GM12874 (cell line): ENCODE results near the gene PGGT1B.

ENCODE experiments used
- CTCF ChIP-seq: IDR thresholded peaks from 2 replicates; pipeline ENCODE4 v1.5.1; 2011; ENCODE audit warnings: low read depth, mild to moderate bottlenecking, control low read depth, low read length, moderate library complexity; ENCODE audit not compliant: insufficient read depth

Gene PGGT1B

DNA sequence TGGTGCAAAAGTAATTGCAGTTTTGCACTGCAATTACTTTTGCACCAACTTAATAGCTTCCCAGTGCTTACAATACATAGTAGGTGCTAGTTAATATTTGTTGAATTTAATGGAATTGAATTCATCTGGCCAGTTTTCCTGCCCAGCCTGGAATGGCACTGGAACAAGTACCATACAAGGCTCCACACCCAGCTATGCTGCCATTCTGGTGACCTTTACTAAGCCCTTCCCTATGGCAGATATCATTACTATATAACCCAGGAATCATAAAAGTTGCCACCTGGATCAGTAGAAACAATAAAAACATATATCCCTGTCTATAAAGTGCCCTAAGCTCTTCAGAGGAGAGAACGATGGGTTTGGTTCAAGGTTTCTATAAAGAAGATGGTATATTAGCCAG, 70.6 kb downstream of the PGGT1B start:
- no peak for TF ChIP-seq CTCF

- TF ChIP-seq CTCF, result no peak
Measured at GRCh38 chr5:115191474-115192031, 71.1 kb downstream of the PGGT1B start.

DNA sequence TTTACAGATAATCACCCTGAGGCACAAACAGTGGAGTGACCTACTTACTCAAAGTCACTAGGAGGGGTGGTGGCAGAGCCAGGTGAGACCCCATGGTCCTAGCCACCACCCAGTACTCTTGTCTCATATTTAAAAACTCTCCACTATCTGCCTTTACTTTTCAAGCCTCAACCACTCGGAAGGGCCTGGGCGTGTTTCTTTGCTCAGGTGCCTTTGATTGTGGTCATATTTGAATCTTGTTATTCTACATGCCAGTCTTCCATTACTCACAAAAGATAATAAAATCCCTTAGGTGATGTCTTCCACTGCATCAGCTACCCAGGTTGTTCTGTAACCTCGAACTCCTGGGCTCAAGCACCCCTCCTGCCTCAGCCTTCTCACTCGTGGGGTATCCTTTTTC, 72.3 kb downstream of the PGGT1B start:
- no peak for TF ChIP-seq CTCF

- no peak for TF ChIP-seq CTCF
Measured at GRCh38 chr5:115189866-115190265, 72.8 kb downstream of the PGGT1B start.

GRCh38 chr5:115186794-115187193, 75.9 kb downstream of the PGGT1B start:
- no peak for TF ChIP-seq CTCF

GRCh38 chr5:115184770-115185169, 77.9 kb downstream of the PGGT1B start:
- TF ChIP-seq CTCF, result no peak

DNA sequence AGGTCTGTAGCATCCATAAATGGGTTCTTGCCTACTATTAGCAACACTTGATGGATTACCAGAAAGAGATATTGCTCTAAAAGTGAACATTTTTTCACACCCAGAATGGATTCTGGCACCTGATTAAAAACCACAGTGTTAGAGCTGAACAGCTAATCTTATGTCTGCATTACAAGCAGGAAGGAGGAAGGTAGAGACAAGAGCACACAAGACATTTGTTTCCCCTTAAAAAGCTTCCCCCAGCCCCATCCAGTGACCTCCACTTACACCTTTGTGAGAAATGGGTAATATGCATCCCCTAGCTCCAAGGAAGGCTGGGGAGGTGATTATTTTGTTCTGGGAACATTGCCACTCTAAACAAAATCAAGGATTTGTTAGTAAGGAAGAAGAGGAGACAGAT, 80.9 kb downstream of the PGGT1B start:
- TF ChIP-seq CTCF, result no peak
